HepG2 (cell line): Measurements from ENCODE around the gene NDUFC1. TPM values are rescaled to one million over a fixed set of nuclear protein-coding genes. Genes with fewer than 3 reads are reported as not detected.

Experiments
- ARHGAP35 ChIP-seq: sonication (generic); formaldehyde crosslinking; IDR thresholded peaks from 2 replicates; pipeline ENCODE4 v1.9.0; 2022; ENCODE audit warnings: mild to moderate bottlenecking, inconsistent platforms, moderate library complexity, missing genetic modification reagents, borderline replicate concordance
- BCLAF1 ChIP-seq: fragments of 450-650 bp; IDR thresholded peaks from 2 replicates; pipeline ENCODE4 v1.6.1; 2017; ENCODE audit warnings: mild to moderate bottlenecking
- ERF ChIP-seq: IDR thresholded peaks from 2 replicates; pipeline ENCODE4 v1.6.1; 2018; ENCODE audit warnings: missing biosample characterization, missing genetic modification reagents
- GATAD1 ChIP-seq: IDR thresholded peaks from 2 replicates; pipeline ENCODE4 v1.6.1; 2016; ENCODE audit warnings: missing genetic modification reagents, missing compliant biosample characterization
- HNRNPLL ChIP-seq: fragments of 200-400 bp; formaldehyde crosslinking; IDR thresholded peaks from 2 replicates; pipeline ENCODE4 v1.6.1; 2017; ENCODE audit warnings: mild to moderate bottlenecking, low read depth, low read length; ENCODE audit not compliant: poor library complexity, severe bottlenecking
- KLF9 ChIP-seq: IDR thresholded peaks from 2 replicates; pipeline ENCODE4 v1.6.1; 2016; ENCODE audit warnings: low read depth
- MEIS2 ChIP-seq: sonication (generic); formaldehyde crosslinking; IDR thresholded peaks from 2 replicates; pipeline ENCODE4 v1.9.0; 2021; ENCODE audit warnings: mild to moderate bottlenecking, missing genetic modification reagents
- MNT ChIP-seq: fragments of 450-650 bp; IDR thresholded peaks from 2 replicates; pipeline ENCODE4 v1.6.1; 2016
- NFKBIZ ChIP-seq: IDR thresholded peaks from 2 replicates; pipeline ENCODE4 v1.6.1; 2018; ENCODE audit warnings: missing genetic modification reagents, missing compliant biosample characterization
- NFRKB ChIP-seq: fragments of 450-650 bp; IDR thresholded peaks from 2 replicates; pipeline ENCODE4 v1.6.1; 2017
- POLR2AphosphoS2 ChIP-seq: IDR thresholded peaks from 2 replicates; pipeline ENCODE4 v1.6.1; 2011; ENCODE audit warnings: low read depth, low read length, improper control_type of control experiment
- RBFOX2 ChIP-seq: fragments of 200-400 bp; formaldehyde crosslinking; IDR thresholded peaks from 2 replicates; pipeline ENCODE4 v1.6.1; 2017; ENCODE audit warnings: low read depth, mild to moderate bottlenecking, low read length
- RXRB ChIP-seq: IDR thresholded peaks from 2 replicates; pipeline ENCODE4 v1.6.1; 2016; ENCODE audit warnings: borderline replicate concordance, missing genetic modification reagents, missing compliant biosample characterization
- SNAPC2 ChIP-seq: sonication (generic); formaldehyde crosslinking; IDR thresholded peaks from 2 replicates; pipeline ENCODE4 v1.8.1; 2022; ENCODE audit warnings: mild to moderate bottlenecking, missing genetic modification reagents
- TAF15 ChIP-seq: fragments of 200-400 bp; formaldehyde crosslinking; IDR thresholded peaks from one replicate; pipeline ENCODE4 v1.6.1; 2018; ENCODE audit warnings: mild to moderate bottlenecking, low read depth, low read length; ENCODE audit not compliant: poor library complexity, severe bottlenecking
- TBX2 ChIP-seq: sonication (generic); formaldehyde crosslinking; IDR thresholded peaks from 2 replicates; pipeline ENCODE4 v1.5.0; 2020; ENCODE audit warnings: missing genetic modification reagents, mild to moderate bottlenecking, borderline replicate concordance
- THAP9 ChIP-seq: sonication (generic); formaldehyde crosslinking; IDR thresholded peaks from 2 replicates; pipeline ENCODE4; 2020; ENCODE audit warnings: missing genetic modification reagents, mild to moderate bottlenecking, borderline replicate concordance
- ZBTB1 ChIP-seq: sonication (generic); formaldehyde crosslinking; IDR thresholded peaks from 2 replicates; pipeline ENCODE4 v1.4.0; 2020; ENCODE audit warnings: missing genetic modification reagents, borderline replicate concordance
- ZFP41 ChIP-seq: sonication (generic); formaldehyde crosslinking; IDR thresholded peaks from 2 replicates; pipeline ENCODE4 v1.4.0; 2020; ENCODE audit warnings: mild to moderate bottlenecking, missing genetic modification reagents, borderline replicate concordance
- ZNF777 ChIP-seq: sonication (generic); formaldehyde crosslinking; IDR thresholded peaks from 2 replicates; pipeline ENCODE4 v1.4.0; 2020; ENCODE audit warnings: missing genetic modification reagents
- ZUFSP ChIP-seq: sonication (generic); formaldehyde crosslinking; IDR thresholded peaks from 2 replicates; pipeline ENCODE4 v1.9.0; 2021; ENCODE audit warnings: missing genetic modification reagents, mild to moderate bottlenecking, borderline replicate concordance
- polyA plus RNA-seq, 8 experiments: library from polyadenylated mRNA; depleted of rRNA in 3 of 8; stranded (reverse) in 7 of 8; unstranded in 1 of 8; fragments of >200 nt; fragmentation: Illumina TruSeq in 4 of 8; extraction: Trizol in 4 of 8; gene quantifications; 2 replicates each; pipeline versions ENCODE4 v1.2.1 to v1.2.3, GENCODE V29; 2011 to 2016; ENCODE audit warnings: low read depth in 4 of 8, missing spikeins in 1 of 8, mixed read lengths in 1 of 8; ENCODE audit not compliant: insufficient read depth in 1 of 8
- total RNA-seq, 5 experiments: library from RNA; depleted of rRNA; stranded (reverse); fragments of >200 nt; fragmentation: Illumina TruSeq; extraction: Trizol; gene quantifications; 2 replicates each; pipeline ENCODE4 v1.2.3, GENCODE V29; 2016; ENCODE audit warnings: low read depth in 1 of 5

The NDUFC1 gene
- total and polyA plus RNA-seq, 2 of the 13 experiments (the other 11 are each of a cell fraction or from before 2014, with no cell fraction given) = 43.4 to 96.4 TPM

- TF ChIP-seq GATAD1 (CRISPR knock-in tag) (peak; percentile 90), SNAPC2 (CRISPR knock-in tag) (peak; percentile 78; the same call in 1 of the 2 replicates), TAF15 (no peak), TBX2 (peak; percentile 88), THAP9 (CRISPR knock-in tag) (peak; percentile 98), NFRKB (peak; percentile 68; the same call in 1 of the 2 replicates), MNT (peak; percentile 48; the same call in 1 of the 2 replicates), ARHGAP35 (CRISPR knock-in tag) (no peak; the same call in 1 of the 2 replicates), ZBTB1 (CRISPR knock-in tag) (no peak), POLR2AphosphoS2 (peak; percentile 57; the same call in 1 of the 2 replicates), BCLAF1 (no peak), ZNF777 (peak; percentile 67; the same call in 1 of the 2 replicates), MEIS2 (CRISPR knock-in tag) (peak; percentile 43; the same call in 1 of the 2 replicates), ZUFSP (CRISPR knock-in tag) (no peak), RXRB (CRISPR knock-in tag) (peak; percentile 59; the same call in 1 of the 2 replicates), KLF9 (CRISPR knock-in tag) (peak; percentile 76; the same call in 1 of the 2 replicates), RBFOX2 (peak; percentile 77), ZFP41 (CRISPR knock-in tag) (peak; percentile 70; the same call in 1 of the 2 replicates), ERF (peak; percentile 87; the same call in 1 of the 2 replicates), HNRNPLL (peak; percentile 68), NFKBIZ (no peak; the same call in 1 of the 2 replicates)
Observed at GRCh38 chr4:139301113-139301820, 1.0 kb downstream of the NDUFC1 start, which contains the start of gene NAA15 (continued).
